ENCODE measurements around the gene IL17RB.

- TF ChIP-seq POLR2AphosphoS5 (IDR thresholded peaks at IDR 0.05; ENCODE audit: low read depth, low read length) (no peak), POLR2A (IDR thresholded peaks at IDR 0.05; ENCODE audit: low read depth, low read length) (no peak), TAF1 (IDR thresholded peaks at IDR 0.05; ENCODE audit: borderline replicate concordance, low read depth, low read length) (no peak)
Observed at GRCh38 chr3:53813876-53814275, 32.5 kb upstream of the IL17RB start.
